Activated T-cell treated with anti-CD3 and anti-CD28 coated beads, Interleukin-2, amount 50 U/mL, for 4 hours (primary cell): ENCODE results near the gene PLEKHG1. TPM values are rescaled to one million over a fixed set of nuclear protein-coding genes. Genes with fewer than 3 reads are reported as not detected.

Experiments
- ATAC-seq, 2 donors: fragments of 200-7000 bp; cut with Tn5 transposase; one replicate each; pipeline ENCODE4 v1.10.0; 2021
- DNase-seq: peaks from one replicate; pipeline ENCODE4 v3.0.0-alpha.2; 2020
- H3K27me3 Mint-ChIP-seq: one replicate; pipeline ENCODE4 v1.8.0; 2021; ENCODE audit warnings: low read depth, mixed read lengths
- H3K36me3 Mint-ChIP-seq: one replicate; pipeline ENCODE4 v1.8.0; 2022; ENCODE audit warnings: mixed read lengths; ENCODE audit not compliant: insufficient read depth
- H3K4me1 Mint-ChIP-seq: one replicate; pipeline ENCODE4 v1.8.0; 2021; ENCODE audit warnings: low read depth, mixed read lengths
- H3K4me3 Mint-ChIP-seq: one replicate; pipeline ENCODE4 v1.8.0; 2021; ENCODE audit warnings: mild to moderate bottlenecking, moderate library complexity, mixed read lengths
- H3K9me3 Mint-ChIP-seq: one replicate; pipeline ENCODE4 v1.8.0; 2021; ENCODE audit warnings: mixed read lengths
- total RNA-seq, 3 donors: library from RNA; stranded (reverse); gene quantifications; one replicate each; pipeline ENCODE4 v1.2.1, GENCODE V29; 2021

PLEKHG1 gene
- total RNA-seq, 3 donors from 2014 or later: 1.5 to 8.0 (median 3.3) TPM

- Mint-ChIP-seq H3K4me3 (no peak overlapping the region), H3K36me3 (no peaks in the 10 kb centered on the region), H3K27me3 (peaks cover 4% of the 10 kb centered on the region), H3K9me3 (no peaks in the 10 kb centered on the region), H3K4me1 (peaks cover 15% of the 10 kb centered on the region)
- ATAC-seq: no peak
- DNase-seq: no peak
Observed at GRCh38 chr6:150617496-150618460, 18.1 kb downstream of the PLEKHG1 start.

- Mint-ChIP-seq H3K27me3 (peaks cover 3% of the 10 kb centered on the region), H3K36me3 (no peaks in the 10 kb centered on the region), H3K4me3 (no peak overlapping the region), H3K4me1 (peaks cover 23% of the 10 kb centered on the region), H3K9me3 (no peaks in the 10 kb centered on the region)
- no peak for DNase-seq
- ATAC-seq: no peak
Observed at GRCh38 chr6:150619275-150619674, 19.6 kb downstream of the PLEKHG1 start.

GRCh38 chr6:150620244-150620643 is 20.6 kb downstream of the PLEKHG1 start:
- H3K9me3 Mint-ChIP-seq: no peaks in the 10 kb centered on the region
- no peak for ATAC-seq
- H3K27me3 Mint-ChIP-seq: peaks cover 3% of the 10 kb centered on the region
- no peak for DNase-seq
- no peak overlapping the region for H3K4me3 Mint-ChIP-seq
- H3K4me1 Mint-ChIP-seq: peaks cover 24% of the 10 kb centered on the region
- H3K36me3 Mint-ChIP-seq: no peaks in the 10 kb centered on the region

- Mint-ChIP-seq H3K9me3 (peaks cover 2% of the 10 kb centered on the region), H3K4me3 (no peak overlapping the region), H3K27me3 (peaks cover 3% of the 10 kb centered on the region), H3K4me1 (peaks cover 24% of the 10 kb centered on the region), H3K36me3 (no peaks in the 10 kb centered on the region)
- ATAC-seq (no peak), DNase-seq (no peak)
Observed at GRCh38 chr6:150620763-150621162, 21.1 kb downstream of the PLEKHG1 start.

- ATAC-seq (no peak), DNase-seq (no peak)
- Mint-ChIP-seq H3K4me3 (no peak overlapping the region), H3K36me3 (no peaks in the 10 kb centered on the region), H3K27me3 (peaks cover 3% of the 10 kb centered on the region), H3K9me3 (peaks cover 4% of the 10 kb centered on the region), H3K4me1 (peaks cover 22% of the 10 kb centered on the region)
Observed at GRCh38 chr6:150622476-150622875, 22.8 kb downstream of the PLEKHG1 start.

GRCh38 chr6:150622941-150623874 is 23.5 kb downstream of the PLEKHG1 start:
- Mint-ChIP-seq H3K9me3 (peaks cover 4% of the 10 kb centered on the region), H3K27me3 (peaks cover 3% of the 10 kb centered on the region), H3K4me1 (peaks cover 20% of the 10 kb centered on the region), H3K36me3 (no peaks in the 10 kb centered on the region), H3K4me3 (no peak overlapping the region)
- ATAC-seq (peak; percentile 55 to 85), DNase-seq (no peak)

GRCh38 chr6:150624191-150624590 is 24.5 kb downstream of the PLEKHG1 start:
- H3K9me3 Mint-ChIP-seq: peaks cover 4% of the 10 kb centered on the region
- H3K36me3 Mint-ChIP-seq: no peaks in the 10 kb centered on the region
- H3K27me3 Mint-ChIP-seq: peaks cover 5% of the 10 kb centered on the region
- peaks cover 18% of the 10 kb centered on the region for H3K4me1 Mint-ChIP-seq
- no peak overlapping the region for H3K4me3 Mint-ChIP-seq
- DNase-seq (no peak), ATAC-seq (no peak)

- Mint-ChIP-seq H3K9me3 (peaks cover 4% of the 10 kb centered on the region), H3K36me3 (no peaks in the 10 kb centered on the region), H3K4me3 (no peak overlapping the region), H3K4me1 (peaks cover 23% of the 10 kb centered on the region), H3K27me3 (peaks cover 13% of the 10 kb centered on the region)
- no peak for DNase-seq
- no peak for ATAC-seq
Observed at GRCh38 chr6:150625927-150626326, 26.2 kb downstream of the PLEKHG1 start.

GRCh38 chr6:150627154-150627553 is 27.5 kb downstream of the PLEKHG1 start:
- Mint-ChIP-seq H3K4me1 (peaks cover 35% of the 10 kb centered on the region), H3K27me3 (peaks cover 13% of the 10 kb centered on the region), H3K36me3 (no peaks in the 10 kb centered on the region), H3K9me3 (peaks cover 4% of the 10 kb centered on the region), H3K4me3 (no peak overlapping the region)
- no peak for ATAC-seq
- DNase-seq: no peak

- Mint-ChIP-seq H3K4me1 (peaks cover 36% of the 10 kb centered on the region), H3K27me3 (peaks cover 13% of the 10 kb centered on the region), H3K9me3 (peaks cover 4% of the 10 kb centered on the region), H3K4me3 (no peak overlapping the region), H3K36me3 (no peaks in the 10 kb centered on the region)
- no peak for DNase-seq
- ATAC-seq: no peak
Observed at GRCh38 chr6:150627585-150628025, 27.9 kb downstream of the PLEKHG1 start.

- no peaks in the 10 kb centered on the region for H3K36me3 Mint-ChIP-seq
- no peak overlapping the region for H3K4me3 Mint-ChIP-seq
- no peak for DNase-seq
- no peak for ATAC-seq
- peaks cover 42% of the 10 kb centered on the region for H3K4me1 Mint-ChIP-seq
- H3K27me3 Mint-ChIP-seq: peaks cover 13% of the 10 kb centered on the region
- peaks cover 4% of the 10 kb centered on the region for H3K9me3 Mint-ChIP-seq
Observed at GRCh38 chr6:150628908-150629307, 29.2 kb downstream of the PLEKHG1 start.

GRCh38 chr6:150631283-150631983 is 31.7 kb downstream of the PLEKHG1 start:
- Mint-ChIP-seq H3K27me3 (peaks cover 10% of the 10 kb centered on the region), H3K4me3 (no peak overlapping the region), H3K36me3 (no peaks in the 10 kb centered on the region), H3K9me3 (no peaks in the 10 kb centered on the region), H3K4me1 (peaks cover 55% of the 10 kb centered on the region)
- ATAC-seq (peak; percentile 45 to 46), DNase-seq (no peak)

GRCh38 chr6:150631984-150632642 is 32.4 kb downstream of the PLEKHG1 start:
- peak overlapping the region; percentile 83 for H3K4me3 Mint-ChIP-seq
- H3K4me1 Mint-ChIP-seq: peaks cover 61% of the 10 kb centered on the region
- no peaks in the 10 kb centered on the region for H3K9me3 Mint-ChIP-seq
- DNase-seq: no peak
- H3K27me3 Mint-ChIP-seq: peaks cover 10% of the 10 kb centered on the region
- ATAC-seq: peak in 1 of 2 donors; percentile 25
- H3K36me3 Mint-ChIP-seq: no peaks in the 10 kb centered on the region
